Prostate gland (tissue), 2 donors: ENCODE measurements around the gene ATG5.

Experiments
- CTCF ChIP-seq, 4 experiments: fragments of 200-600 bp in 2 of 4; fragments of 450-650 bp in 2 of 4; sonication (generic) in 2 of 4; IDR thresholded peaks; 1 replicate in 3 of 4; 2 replicates in 1 of 4; pipeline ENCODE4 v1.5.1; 2016 to 2019; ENCODE audit warnings: antibody characterized with exemption in 4 of 4, mild to moderate bottlenecking in 2 of 4, moderate library complexity in 2 of 4
- POLR2A ChIP-seq: fragments of 450-650 bp; IDR thresholded peaks from one replicate; pipeline ENCODE4 v1.6.1; 2016; ENCODE audit warnings: antibody characterized with exemption, mild to moderate bottlenecking

GRCh38 chr6:106356378-106356777 is 30.8 kb upstream of the ATG5 start:
- TF ChIP-seq POLR2A (no peak), CTCF (IDR thresholded peaks at IDR 0.05) (no peak)
